Effector CD4-positive, alpha-beta T cell (primary cell): ENCODE results near the gene FAM174B.
A peak's percentile ranks its signal among the peaks of the same experiment; 100 is the strongest.

Experiments
- DNase-seq: peaks from one replicate; pipeline ENCODE4 v3.0.0-alpha.2; 2020
- total RNA-seq: gene quantifications from one replicate; lab custom pipeline; 2026; lab: John Stamatoyannopoulos, UW

Gene FAM174B
- total RNA-seq: 4.9 reads per million, percentile 19 among the genes with 10 or more reads in this experiment

DNA sequence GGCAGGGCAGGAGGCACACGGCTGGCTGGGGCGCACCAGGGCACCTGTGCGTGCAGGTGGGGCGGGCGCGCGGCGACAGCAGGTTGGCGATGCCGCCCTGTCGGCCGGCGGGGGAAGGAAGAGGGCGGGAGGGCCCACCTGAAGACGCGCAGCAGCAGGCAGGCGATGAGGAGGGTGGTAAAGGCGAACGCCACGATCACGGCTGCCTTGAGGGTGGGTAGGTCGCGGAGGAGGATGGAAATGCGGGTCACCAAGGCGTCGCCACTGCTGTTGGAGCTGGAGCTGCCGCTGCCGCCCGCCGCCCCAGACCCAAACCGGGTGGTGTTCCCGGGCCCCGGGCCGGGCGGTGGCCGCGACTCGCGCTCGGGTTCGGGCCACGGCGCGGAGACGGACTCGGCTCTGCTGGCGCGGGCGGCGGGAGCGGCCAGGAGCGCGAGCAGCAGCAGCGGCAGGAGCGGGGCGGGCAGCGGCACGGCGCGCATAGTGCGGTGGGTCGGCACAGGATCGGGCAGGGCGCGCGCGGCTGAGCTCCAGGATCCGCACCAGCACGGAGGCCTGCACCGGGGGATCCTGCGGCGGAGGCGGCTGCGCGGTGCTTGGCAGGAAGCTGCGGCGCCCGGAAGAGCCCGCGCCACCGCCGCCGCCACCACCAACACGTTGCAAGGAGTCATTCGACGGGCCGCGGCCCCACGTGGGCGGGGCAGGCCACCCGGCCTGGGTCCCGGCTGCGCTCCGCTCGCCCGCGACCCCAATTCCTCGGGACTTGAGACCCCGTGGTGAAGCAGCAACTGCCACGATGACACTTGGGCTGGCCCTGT lies at the start of gene FAM174B:
Gene FAM174B (minus strand): TSS at position 598 of the 818 bp plus-strand sequence.
- DNase-seq: no peak

DNA sequence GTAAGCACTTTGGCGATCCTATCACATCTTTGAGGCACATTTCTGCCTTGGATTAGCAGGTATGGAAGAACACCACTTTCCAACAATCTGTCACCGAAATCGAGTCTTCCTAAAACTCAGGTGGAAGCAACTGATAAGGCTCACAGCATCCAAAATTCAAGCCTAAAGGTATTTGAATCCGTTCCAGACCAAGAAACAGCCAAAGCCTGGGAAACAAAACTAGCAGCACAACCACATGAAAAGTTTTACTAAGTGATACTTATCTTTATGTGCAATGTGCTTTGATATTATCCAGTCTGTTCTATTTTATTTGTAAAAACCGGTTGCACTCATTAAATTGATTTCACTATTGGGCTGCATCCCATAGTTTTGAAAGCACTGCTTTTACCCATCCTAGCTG lies 40.5 kb upstream of the FAM174B start:
- no peak for DNase-seq

DNA sequence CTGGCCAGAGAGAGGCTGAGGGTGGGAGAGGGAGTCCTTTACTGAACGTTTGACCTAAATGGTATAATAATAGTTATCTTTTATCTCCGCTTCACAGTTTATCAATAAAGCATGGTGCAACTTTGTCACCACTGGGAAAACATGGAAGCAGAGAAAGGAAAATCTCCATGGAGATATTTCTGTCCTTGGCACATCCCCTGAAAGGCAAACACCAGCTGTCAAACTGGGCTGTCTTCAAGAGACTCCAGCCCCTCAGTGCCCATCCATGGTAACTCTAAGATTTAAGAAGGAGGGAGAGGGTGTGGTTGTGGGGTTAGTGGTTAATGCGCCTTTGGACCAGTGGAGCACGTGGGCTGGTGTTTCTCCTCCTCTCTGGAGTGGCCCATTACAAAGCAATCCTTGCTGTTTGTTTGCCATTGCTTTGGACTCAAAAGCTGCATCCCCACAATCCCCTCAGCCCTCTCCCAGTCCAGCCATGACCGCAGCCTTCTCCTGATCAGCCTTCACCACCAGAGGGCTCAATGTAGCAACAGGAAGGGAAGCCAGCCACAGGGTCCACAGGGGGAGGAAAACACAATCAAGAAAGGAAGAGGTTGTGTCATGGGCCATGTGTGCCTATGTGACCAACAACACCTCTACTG lies 38.2 kb upstream of the FAM174B start:
- no peak for DNase-seq

DNA sequence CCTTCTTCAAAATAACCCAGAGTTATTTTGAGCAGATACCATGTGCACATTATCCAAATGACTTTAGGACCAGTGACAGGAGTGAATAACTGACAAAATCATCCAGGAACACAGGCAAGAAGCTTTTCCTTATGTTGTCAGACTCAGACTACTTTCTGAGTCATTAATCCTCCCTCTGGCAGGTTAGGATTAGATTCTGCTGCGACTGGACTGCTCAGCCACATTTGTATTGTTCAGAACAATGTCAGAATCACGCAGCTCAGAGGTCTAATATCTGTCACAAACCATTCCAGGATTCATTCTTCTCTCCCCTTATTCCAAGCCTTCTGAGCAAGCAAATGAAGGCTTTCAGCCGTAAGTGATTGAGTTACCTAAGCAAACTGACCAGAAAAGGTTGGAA lies 34.8 kb upstream of the FAM174B start:
- no peak for DNase-seq

DNA sequence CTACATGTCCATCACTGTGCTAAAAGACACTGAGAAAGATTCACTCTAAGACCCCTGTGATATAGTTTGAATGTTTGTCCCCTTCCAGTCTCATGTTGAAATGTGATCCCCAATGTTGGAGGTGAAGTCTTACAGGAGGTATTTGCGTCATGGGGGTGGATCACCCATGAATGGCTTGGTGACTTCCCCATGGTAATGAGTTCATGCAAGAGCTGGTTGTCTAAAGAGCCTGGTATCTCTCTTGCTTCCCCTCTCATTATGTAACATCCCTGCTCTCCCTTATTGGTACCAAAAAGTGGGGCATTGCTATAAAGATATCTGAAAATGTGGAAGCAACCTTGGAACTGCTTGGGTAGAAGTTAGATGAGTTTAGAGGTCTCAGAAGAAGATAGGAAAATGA lies 32.2 kb upstream of the FAM174B start:
- no peak for DNase-seq

DNA sequence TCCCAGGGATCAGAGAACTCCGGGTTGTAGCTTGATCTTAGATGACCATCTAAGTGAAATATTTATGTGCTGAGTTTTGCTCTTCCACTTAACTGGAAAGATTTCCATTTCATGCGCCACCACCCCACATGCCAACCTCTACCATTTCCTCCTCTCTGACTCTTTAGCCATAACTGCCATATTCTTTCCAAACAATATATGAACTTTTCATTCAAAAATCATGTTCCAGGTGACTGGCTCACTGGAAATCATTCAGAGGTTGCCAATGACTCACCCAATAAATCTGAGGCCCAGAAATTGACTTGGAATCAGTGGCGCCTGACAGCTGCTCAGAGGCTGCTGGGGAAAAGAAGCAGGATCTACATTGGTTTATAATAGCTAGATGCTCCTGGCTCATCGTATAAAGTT lies 31.6 kb upstream of the FAM174B start:
- DNase-seq: no peak

DNA sequence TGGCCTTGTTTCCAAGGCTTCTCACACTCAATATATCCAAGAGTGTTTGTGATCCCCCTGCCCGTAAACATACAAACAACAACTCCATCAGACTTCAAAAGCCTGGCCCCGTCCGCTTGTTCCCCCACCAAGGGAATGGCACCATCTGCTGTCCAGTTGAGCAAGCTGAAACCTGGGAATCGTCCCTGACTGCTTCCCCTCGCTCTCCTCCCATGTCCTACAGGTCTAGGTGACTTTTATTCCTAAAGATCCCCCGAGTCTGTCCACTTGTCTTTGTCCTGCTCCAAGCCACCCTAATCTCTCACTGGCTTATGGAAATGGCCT lies 27.9 kb upstream of the FAM174B start:
- DNase-seq: no peak

DNA sequence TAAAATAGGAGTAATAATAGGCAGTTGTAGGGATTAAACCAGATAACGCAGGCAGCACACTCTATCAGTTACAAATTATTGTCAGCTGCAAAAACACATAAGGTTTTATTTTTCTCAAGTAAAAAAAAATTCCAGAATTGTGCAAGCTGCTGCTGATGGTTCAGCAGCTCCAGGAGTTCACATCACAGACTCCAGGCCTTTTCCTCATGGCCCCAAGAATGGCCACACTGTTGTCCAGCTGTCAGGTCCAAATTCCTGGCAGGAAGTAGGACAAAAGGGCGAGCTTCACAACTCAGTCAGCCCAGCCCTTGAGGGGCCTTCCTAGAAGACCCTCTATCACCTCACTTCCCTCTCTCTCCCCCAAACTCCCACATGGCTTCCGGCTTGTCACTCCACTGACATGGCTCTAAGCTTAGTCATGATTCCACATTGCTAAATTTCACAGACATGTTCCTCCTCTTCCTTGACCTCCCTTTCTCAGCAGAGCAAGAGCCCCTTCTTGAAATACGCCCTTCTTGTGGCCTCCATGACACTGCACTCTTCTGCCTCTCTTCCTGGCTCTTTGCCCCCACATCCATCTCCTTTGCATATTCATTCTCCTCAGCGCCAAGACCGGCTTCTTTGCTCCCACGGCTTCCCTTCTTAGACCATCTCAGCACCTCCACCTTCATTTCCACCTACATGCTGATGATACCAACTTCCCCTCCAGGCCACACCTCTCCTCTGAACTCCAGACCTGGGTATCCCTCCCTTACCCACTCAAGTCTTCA lies 27.4 kb upstream of the FAM174B start:
- DNase-seq: no peak

DNA sequence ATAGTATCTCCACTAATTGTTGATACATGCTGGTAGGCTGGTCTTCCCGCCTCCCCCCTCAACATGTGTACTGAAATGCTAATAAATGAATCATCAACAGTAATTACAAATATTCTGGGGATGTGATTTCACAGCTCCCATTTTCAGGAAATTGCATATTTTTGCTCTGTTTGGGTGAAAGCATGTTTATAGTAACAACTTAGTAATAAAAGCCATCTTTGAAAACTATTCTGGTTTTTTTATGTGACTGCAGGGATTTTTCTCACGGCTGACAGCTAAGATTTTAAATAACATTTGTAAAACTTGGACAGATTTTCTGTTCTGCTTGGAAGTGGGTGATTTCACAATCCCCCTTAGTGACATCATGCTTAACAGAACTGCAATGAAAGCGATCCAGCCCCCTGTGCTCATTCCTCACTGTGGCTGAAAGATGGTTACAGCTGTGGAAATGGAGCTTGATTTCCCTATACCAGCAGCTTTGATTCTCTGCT lies 25.6 kb upstream of the FAM174B start:
- DNase-seq: no peak

DNA sequence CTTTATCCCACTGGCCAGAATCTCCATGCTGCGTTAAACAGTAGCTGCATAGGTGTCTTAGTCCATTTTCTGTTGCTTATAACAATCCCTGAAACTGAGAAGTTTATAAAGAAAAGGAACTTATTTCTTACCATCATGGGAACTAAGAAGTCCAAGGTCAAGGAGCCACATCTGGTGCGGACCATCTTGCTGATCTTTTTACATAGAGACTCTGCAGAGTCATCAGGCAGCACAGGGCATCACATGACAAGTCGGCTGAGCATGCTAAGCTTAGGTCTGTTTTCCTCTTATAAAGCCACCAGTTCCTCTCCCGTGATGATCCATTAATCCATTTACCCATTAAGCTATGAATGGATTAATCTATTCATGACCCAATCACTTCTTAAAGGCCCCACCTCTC lies 22.4 kb upstream of the FAM174B start:
- DNase-seq: no peak

DNA sequence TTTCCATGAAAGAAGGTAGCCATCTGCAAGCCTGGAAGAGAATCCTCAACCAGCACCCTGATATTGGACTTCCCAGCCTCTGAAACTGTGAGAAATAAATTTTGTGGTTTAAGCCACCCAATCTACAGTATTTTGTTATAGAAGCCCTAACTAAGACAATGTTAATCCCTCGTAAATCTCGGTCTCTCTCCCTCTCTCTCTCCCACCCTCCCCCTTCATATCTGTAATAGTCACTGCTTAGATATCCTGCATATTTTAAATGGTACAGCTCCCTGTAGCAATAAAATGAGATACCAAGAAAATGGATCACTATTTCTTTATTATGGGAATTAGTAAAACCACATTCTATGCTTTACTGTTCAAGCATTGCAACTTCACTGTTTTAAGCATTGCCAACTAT lies 21.0 kb upstream of the FAM174B start:
- DNase-seq: no peak

DNA sequence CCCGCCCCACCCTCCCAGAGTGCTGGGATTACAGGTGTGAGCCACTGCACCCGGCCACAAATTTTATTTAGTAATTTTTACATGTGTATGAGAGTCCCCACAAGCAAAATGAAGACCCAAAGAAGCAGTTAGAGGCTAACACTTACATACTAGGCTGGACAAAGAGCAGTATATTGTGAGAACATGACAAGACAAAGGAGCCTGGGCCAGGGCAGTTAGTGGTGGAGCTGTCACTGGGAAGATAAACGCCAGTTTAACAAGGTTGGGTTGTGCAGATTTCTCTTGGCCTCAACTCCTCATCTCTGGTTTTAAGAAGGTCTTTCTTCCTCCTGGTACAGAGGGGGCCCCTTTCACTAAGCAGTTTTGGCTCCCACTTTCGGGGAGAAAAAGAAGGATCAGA lies 19.9 kb upstream of the FAM174B start:
- no peak for DNase-seq

DNA sequence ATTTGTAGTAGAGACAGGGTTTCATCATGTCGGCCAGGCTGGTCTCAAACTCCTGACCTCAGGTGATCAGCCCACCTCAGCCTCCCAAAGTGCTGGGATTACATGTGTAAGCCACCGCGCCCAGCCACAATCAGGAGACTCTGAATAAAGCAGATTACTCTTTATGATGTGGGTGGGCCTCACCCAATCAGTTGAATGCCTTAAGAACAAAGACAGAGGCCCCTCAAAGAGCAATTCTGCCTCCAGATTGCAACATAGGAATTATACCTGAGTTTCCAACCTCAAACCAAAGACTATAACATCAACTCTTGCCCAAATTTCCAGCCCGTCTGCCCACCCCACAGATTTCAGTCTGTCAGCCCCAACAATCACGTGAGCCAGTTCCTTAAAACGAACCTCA lies 18.8 kb upstream of the FAM174B start:
- DNase-seq: no peak

DNA sequence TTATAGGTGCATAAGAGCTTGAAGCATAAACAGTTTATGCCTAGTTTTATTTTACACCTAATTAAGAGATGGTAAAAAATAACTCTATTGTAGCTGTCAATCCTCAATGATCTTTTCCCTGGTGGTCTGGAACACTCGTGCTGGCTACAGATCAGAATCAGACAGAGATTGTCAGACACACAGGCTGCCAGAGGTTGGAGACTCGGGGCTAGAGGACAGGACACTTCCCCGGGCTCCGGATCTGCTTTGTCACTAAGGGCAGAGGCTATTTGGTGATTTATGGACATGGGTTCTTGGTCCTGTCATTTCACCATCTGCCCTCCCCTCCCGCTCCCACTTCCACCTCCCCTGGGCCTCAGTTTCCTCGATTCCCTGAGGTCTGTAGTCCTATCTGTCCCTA lies 16.5 kb upstream of the FAM174B start:
- DNase-seq: no peak

DNA sequence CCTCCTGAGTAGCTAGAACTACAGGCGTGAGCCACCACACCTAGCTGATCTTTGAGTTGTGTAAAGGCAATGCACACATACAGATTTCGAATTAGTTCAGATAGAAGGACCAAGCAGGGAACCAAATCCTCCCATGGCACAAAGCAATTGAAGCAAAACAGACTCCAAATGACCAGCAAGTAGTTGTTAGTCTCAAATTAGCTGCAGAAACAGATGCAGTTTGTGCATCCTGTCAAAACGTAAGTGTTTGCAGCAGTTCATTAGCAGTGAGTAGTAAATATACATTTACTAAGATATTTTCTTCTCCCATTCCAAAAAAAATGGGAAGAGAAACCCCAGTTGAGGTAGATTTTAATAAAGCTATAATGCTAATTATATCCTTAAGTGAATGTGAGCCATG lies 15.8 kb upstream of the FAM174B start:
- DNase-seq: no peak

DNA sequence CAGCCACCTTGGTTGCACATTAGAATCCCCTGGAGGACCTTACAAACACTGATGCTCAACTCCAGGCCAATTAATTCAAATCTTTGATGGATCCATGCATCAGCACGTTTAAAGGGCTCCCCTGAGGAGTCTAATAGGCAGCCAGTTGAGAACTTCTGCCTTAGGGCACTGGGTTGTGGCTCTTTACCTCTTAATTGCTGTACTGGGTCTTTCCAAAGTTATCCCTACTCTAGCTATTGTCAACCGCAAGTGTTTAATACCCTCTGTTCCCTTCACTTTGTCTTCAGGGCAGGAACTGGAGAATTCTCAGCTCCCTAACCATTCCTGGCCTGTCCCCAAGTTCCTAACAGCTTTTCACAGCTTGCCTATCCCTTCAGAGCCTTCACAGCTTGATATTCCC lies 15.0 kb upstream of the FAM174B start:
- DNase-seq: no peak

DNA sequence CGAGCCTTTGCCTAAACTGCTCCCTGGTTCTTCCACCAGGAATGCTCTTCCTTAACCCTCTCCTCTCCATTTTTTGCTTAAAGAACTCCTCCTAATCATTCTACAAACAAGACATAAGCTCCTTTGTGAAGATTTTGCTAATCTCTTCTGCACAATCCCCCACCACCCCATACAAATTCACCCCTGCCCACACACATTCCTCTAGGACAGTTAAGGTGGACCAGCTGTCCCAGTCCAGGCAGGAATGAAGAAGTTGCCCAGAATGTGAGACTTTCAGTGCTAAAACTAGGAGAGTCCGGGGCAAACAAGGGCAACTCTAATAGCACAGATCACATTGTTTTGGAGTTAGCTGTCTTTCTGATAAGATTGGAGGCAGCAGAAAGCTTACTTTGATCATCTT lies 13.9 kb upstream of the FAM174B start:
- no peak for DNase-seq

DNA sequence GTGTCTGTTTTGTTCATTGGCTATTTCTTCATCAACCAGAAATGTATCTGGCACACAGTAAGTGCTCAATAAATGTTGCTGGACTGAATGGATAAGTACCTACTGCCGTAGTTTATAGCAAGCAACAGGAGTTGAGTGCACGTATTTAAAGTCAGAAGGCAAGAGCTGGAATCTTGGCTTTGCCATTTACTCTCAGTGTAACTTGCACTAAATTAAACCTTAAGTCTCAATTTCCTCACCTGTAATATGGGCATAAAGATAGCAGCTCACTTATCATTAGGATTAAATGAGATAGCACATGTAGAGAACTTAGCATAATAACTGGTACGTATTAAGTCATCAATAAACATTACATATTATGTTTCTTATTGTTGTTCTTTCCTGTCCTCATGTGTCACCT lies 13.0 kb upstream of the FAM174B start:
- DNase-seq: no peak

DNA sequence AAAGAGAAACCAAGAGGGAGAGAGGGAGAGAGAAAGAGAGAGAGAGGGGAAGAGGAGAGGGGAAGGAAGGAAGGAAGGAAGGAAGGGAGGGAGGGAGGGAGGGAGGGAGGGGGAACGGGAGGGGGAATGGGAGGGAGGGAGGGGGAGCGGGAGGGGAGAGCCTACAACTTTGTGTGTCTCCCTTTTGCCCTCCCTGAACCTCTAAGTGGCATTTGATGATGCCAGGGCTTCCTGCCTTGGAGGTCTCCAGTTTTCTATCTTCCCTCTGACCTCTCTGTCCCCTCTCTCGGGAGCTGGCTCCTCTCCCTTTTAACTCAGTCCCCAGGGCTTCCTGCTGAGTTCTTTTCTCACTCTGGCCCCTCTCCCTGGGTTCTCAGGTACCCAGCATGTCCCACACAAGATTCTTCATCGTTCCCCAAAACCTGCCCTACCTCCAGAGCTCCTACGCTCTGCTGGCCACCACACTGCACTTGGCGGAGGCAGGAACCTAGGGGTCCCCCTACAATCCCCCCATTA lies 12.5 kb upstream of the FAM174B start:
- no peak for DNase-seq

DNA sequence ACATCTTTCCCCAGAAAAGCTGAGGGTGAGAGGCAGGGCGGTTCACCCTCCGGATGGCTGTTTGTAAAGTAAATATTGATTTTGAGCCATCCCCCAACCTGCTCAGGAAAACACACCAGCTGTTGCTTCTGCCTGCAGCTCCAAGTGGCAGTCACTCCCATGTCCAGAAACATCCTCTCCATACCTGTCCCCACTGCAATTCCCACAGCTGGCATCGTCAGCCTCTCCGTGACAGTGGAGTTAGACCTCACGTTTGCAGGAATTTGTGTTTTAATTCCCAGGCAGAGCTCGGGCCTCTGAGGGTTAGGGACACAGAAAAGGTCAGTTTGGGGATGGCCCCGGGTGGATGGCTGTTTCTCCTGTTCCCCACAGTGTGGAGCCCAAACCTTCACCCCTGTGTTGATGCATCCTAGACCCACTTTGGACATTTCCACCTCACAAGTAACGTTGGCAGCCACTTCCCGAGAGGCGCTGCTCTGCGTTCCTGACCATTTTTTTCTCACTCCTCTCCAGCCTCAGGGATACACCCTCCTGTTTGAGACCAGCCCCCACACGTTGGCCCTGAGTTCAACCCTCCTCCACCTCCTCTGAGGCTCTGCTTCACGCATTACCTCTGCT lies 11.8 kb upstream of the FAM174B start:
- DNase-seq: no peak

DNA sequence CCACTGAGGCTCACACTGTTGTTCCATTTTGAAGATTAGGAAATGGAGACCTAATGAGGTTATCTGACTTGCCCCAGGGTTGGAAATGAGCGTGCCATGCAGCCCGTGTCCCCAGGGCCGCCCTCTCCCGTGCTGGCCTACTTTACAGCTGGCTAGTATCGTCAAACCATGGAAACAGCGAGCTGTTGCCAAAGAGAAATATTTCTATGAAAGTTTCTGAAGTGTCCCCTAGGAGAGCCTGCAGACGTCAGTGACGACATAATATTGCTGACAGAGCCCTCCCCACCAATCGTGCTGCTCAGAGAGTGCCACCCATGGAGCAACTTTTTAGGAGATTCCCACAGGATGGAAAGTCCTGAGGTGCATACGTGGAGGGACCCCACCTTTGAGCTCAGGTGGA lies 11.2 kb upstream of the FAM174B start:
- DNase-seq: no peak

DNA sequence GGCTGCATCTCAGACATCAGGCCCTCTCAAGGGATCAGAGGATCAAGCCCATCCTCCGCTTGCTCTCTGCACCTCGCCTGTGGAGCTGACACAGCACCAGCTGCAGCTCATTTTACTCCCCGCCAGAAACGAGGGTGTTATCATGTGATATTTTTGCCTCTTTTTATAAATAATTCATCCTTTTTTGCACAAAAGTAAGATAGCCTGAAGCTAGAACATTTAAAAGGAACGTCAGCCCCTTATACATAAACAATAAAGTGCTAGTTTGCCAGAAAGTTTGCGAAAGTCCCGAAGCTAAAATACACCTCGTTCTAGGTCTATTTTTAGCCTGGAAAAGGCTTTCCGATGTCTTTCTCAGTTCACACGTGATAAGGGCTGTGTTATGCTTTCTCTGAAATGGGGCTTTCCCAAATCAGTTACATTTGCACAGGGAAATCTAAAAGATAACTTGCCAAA lies 9.6 kb upstream of the FAM174B start:
- no peak for DNase-seq
